ENCODE data around the gene ADGRG1.

DNA sequence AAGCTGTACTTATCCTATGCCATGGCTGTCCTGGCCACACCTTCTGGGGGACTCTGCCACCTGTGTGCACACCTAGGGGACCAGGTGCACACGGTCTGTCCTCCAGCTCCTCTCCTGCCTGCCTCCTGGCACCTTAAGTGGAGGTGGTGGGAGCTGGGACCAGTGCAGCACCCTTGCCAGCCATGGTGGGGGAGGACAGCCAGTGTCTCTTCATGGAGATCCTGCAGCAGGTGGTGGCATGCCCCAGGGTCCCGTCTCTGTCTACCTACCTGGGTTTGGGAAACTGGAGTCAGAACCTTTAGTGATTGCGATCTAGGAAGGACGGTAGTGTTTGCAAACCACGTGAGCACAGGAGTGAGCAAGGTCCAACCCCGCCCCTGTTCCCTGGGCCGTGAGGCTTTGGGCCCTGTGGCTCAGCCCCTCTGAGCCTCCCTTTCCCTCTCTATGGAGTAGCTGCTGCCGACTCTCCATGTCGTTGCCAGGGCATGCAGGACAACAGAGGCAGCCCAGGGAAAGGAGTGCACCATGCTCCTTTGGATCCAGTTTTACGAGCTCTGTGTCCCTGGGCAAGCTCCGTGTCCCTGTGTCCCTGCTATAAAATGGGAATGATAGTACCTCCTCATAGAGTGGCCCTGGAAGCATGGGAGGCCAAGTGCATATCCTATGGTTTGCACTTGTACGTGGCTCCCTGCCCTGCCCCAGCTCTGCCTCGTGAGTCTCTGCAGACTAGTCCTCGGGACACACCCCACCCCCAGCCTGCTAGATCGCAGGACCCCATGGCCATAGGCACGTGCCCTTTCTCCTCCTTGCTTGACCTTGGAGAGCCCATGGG, 7.1 kb downstream of the ADGRG1 start:
- no peak for TF ChIP-seq EZH2 (IDR thresholded peaks at IDR 0.05; ENCODE audit: low read length, missing control alignments)
- TF ChIP-seq, protein P1, sequence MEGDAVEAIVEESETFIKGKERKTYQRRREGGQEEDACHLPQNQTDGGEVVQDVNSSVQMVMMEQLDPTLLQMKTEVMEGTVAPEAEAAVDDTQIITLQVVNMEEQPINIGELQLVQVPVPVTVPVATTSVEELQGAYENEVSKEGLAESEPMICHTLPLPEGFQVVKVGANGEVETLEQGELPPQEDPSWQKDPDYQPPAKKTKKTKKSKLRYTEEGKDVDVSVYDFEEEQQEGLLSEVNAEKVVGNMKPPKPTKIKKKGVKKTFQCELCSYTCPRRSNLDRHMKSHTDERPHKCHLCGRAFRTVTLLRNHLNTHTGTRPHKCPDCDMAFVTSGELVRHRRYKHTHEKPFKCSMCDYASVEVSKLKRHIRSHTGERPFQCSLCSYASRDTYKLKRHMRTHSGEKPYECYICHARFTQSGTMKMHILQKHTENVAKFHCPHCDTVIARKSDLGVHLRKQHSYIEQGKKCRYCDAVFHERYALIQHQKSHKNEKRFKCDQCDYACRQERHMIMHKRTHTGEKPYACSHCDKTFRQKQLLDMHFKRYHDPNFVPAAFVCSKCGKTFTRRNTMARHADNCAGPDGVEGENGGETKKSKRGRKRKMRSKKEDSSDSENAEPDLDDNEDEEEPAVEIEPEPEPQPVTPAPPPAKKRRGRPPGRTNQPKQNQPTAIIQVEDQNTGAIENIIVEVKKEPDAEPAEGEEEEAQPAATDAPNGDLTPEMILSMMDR (conservative IDR thresholded peaks at IDR 0.05 in 1 of 2, IDR thresholded peaks at IDR 0.05 in 1 of 2; ENCODE audit: low read depth in 1 of 2, low read length in 2 of 2) = no peak
